Fibroblast of lung (primary cell): ENCODE measurements around the gene SCAMP3. TPM values are rescaled to one million over a fixed set of nuclear protein-coding genes. Genes with fewer than 3 reads are reported as not detected.

ENCODE experiments used
- DNase-seq, 2 donors: peaks; one replicate each; pipeline versions ENCODE4 v3.0.0 to v3.0.0-alpha.2; 2010; ENCODE audit warnings: low read depth in 2 of 2
- H2AFZ ChIP-seq: 2 replicates; pipeline ENCODE4 v1.5.1; 2012; ENCODE audit warnings: low read length, control low read depth, inconsistent platforms
- H3K27ac ChIP-seq: 2 replicates; pipeline ENCODE4 v1.5.1; 2011; ENCODE audit warnings: low read length, control low read depth; ENCODE audit not compliant: insufficient read depth
- H3K27me3 ChIP-seq: 2 replicates; pipeline ENCODE4 v1.5.1; 2011; ENCODE audit warnings: mild to moderate bottlenecking, low read length; ENCODE audit not compliant: control insufficient read depth, insufficient read depth
- H3K36me3 ChIP-seq: 2 replicates; pipeline ENCODE4 v1.5.1; 2011; ENCODE audit warnings: low read length; ENCODE audit not compliant: control insufficient read depth, insufficient read depth
- H3K4me1 ChIP-seq: 2 replicates; pipeline ENCODE4 v1.5.1; 2011; ENCODE audit warnings: low read length; ENCODE audit not compliant: control insufficient read depth, insufficient read depth; ENCODE audit errors: extremely low read depth
- H3K4me2 ChIP-seq: 2 replicates; pipeline ENCODE4 v1.5.1; 2011; ENCODE audit warnings: low read length, control low read depth; ENCODE audit not compliant: insufficient read depth; ENCODE audit errors: extremely low read depth
- H3K4me3 ChIP-seq, 4 experiments: fragments of 200-600 bp in 1 of 4; sonication (generic) in 1 of 4; replicated peaks in 1 of 4; 2 replicates each; pipeline ENCODE4 v1.5.1; 2011 to 2016; ENCODE audit warnings: low read length in 4 of 4, low read depth in 3 of 4, mild to moderate bottlenecking in 3 of 4, control low read depth in 2 of 4, inconsistent platforms in 1 of 4, mixed read lengths in 1 of 4; ENCODE audit not compliant: insufficient read depth in 1 of 4; ENCODE audit errors: control extremely low read depth in 1 of 4
- H3K79me2 ChIP-seq: 2 replicates; pipeline ENCODE4 v1.5.1; 2012; ENCODE audit warnings: mild to moderate bottlenecking, low read length, inconsistent platforms; ENCODE audit not compliant: control insufficient read depth, insufficient read depth
- H3K9ac ChIP-seq: 2 replicates; pipeline ENCODE4 v1.5.1; 2011; ENCODE audit warnings: mild to moderate bottlenecking, low read length, control low read depth; ENCODE audit not compliant: insufficient read depth
- H3K9me3 ChIP-seq: 2 replicates; pipeline ENCODE4 v1.5.1; 2012; ENCODE audit warnings: low read depth, low read length; ENCODE audit not compliant: control insufficient read depth, insufficient read depth
- H4K20me1 ChIP-seq: 2 replicates; pipeline ENCODE4 v1.5.1; 2011; ENCODE audit warnings: low read length; ENCODE audit not compliant: control insufficient read depth, insufficient read depth; ENCODE audit errors: extremely low read depth
- CTCF ChIP-seq, 2 donors: IDR thresholded peaks in 1 of 2; conservative IDR thresholded peaks in 1 of 2; 1 replicate in 1 of 2; 2 replicates in 1 of 2; pipeline ENCODE4 v1.5.1; 2011 to 2012; ENCODE audit warnings: low read length in 2 of 2, control low read depth in 1 of 2, inconsistent platforms in 1 of 2, low read depth in 1 of 2, mild to moderate bottlenecking in 1 of 2
- EZH2 ChIP-seq: IDR thresholded peaks from 2 replicates; pipeline ENCODE4 v1.5.1; 2012; ENCODE audit warnings: low read length, control low read depth, mild to moderate bottlenecking; ENCODE audit errors: missing control alignments
- polyA plus RNA-seq, 2 donors: library from polyadenylated mRNA; depleted of rRNA in 1 of 2; stranded (reverse) in 1 of 2; unstranded in 1 of 2; fragments of >200 nt; gene quantifications; 2 replicates each; pipeline ENCODE4 v1.2.1, GENCODE V29; 2011 to 2012; ENCODE audit warnings: missing spikeins in 1 of 2
- total RNA-seq: library from RNA; depleted of rRNA; stranded (reverse); fragments of >200 nt; gene quantifications from 2 replicates; pipeline ENCODE4 v1.2.1, GENCODE V29; 2014

Gene SCAMP3
- total and polyA plus RNA-seq, 2 donors (not counting 1 experiment from before 2014, with no cell fraction given) = 33.2 to 106 TPM

GRCh38 chr1:155253208-155253607 is 9.0 kb downstream of the SCAMP3 start:
- Histone ChIP-seq H3K4me3 (peak overlapping the region; percentile 61 to 80 (median 71)), H3K4me2 (peak overlapping the region; percentile 81)

GRCh38 chr1:155251566-155251965 is 10.6 kb downstream of the SCAMP3 start:
- Histone ChIP-seq H3K27me3 (no peaks in the 10 kb centered on the region), H3K79me2 (peaks cover 16% of the 10 kb centered on the region), H3K9me3 (no peaks in the 10 kb centered on the region), H3K4me1 (peaks cover 13% of the 10 kb centered on the region), H3K9ac (no peak overlapping the region), H4K20me1 (no peaks in the 10 kb centered on the region), H2AFZ (no peak overlapping the region), H3K4me3 (no peak overlapping the region), H3K4me2 (no peak overlapping the region), H3K36me3 (peaks cover 16% of the 10 kb centered on the region), H3K27ac (no peak overlapping the region)
- TF ChIP-seq CTCF (conservative IDR thresholded peaks at IDR 0.05 in 1 of 2, IDR thresholded peaks at IDR 0.05 in 1 of 2; ENCODE audit: low read depth in 1 of 2, low read length in 2 of 2) = no peak
- no peak for TF ChIP-seq EZH2
- DNase-seq = no peak

More at GRCh38 chr1:155253208-155253607, 9.0 kb downstream of the SCAMP3 start:
- Histone ChIP-seq H3K27ac (no peak overlapping the region), H3K36me3 (peaks cover 8% of the 10 kb centered on the region), H3K9ac (no peak overlapping the region), H2AFZ (no peak overlapping the region), H3K27me3 (no peaks in the 10 kb centered on the region), H4K20me1 (no peaks in the 10 kb centered on the region), H3K79me2 (peaks cover 16% of the 10 kb centered on the region), H3K9me3 (no peaks in the 10 kb centered on the region), H3K4me1 (peaks cover 13% of the 10 kb centered on the region)
- no peak for DNase-seq
- TF ChIP-seq EZH2 (no peak), CTCF (conservative IDR thresholded peaks at IDR 0.05 in 1 of 2, IDR thresholded peaks at IDR 0.05 in 1 of 2; ENCODE audit: low read depth in 1 of 2, low read length in 2 of 2) (peak in 1 of 2 donors; percentile 5)

- Histone ChIP-seq H4K20me1 (no peaks in the 10 kb centered on the region), H3K27me3 (no peaks in the 10 kb centered on the region), H2AFZ (no peak overlapping the region), H3K27ac (no peak overlapping the region), H3K4me2 (no peak overlapping the region), H3K36me3 (peaks cover 13% of the 10 kb centered on the region), H3K9ac (no peak overlapping the region), H3K79me2 (peaks cover 16% of the 10 kb centered on the region), H3K4me3 (no peak overlapping the region), H3K4me1 (peaks cover 10% of the 10 kb centered on the region), H3K9me3 (no peaks in the 10 kb centered on the region)
- peak; percentile 77 to 91 for DNase-seq
- TF ChIP-seq EZH2 (no peak), CTCF (conservative IDR thresholded peaks at IDR 0.05 in 1 of 2, IDR thresholded peaks at IDR 0.05 in 1 of 2; ENCODE audit: low read depth in 1 of 2, low read length in 2 of 2) (peak; percentile 96 to 99)
Observed at GRCh38 chr1:155250633-155251449, 11.3 kb downstream of the SCAMP3 start.
